Progenitor cell of endocrine pancreas (in vitro differentiated cells): ENCODE results near the gene FANK1. TPM values are rescaled to one million over a fixed set of nuclear protein-coding genes. Genes with fewer than 3 reads are reported as not detected.

Source experiments
- DNase-seq: peaks from one replicate; pipeline ENCODE4 v3.0.0; 2021; ENCODE audit warnings: low spot score; ENCODE audit not compliant: unreplicated experiment
- H3K27ac Mint-ChIP-seq: 2 replicates; pipeline ENCODE4 v1.8.0; 2021; ENCODE audit warnings: mild to moderate bottlenecking, moderate library complexity, mixed read lengths
- H3K27me3 Mint-ChIP-seq: 2 replicates; pipeline ENCODE4 v1.8.0; 2021; ENCODE audit warnings: mixed read lengths
- H3K36me3 Mint-ChIP-seq: 2 replicates; pipeline ENCODE4 v1.8.0; 2022; ENCODE audit warnings: mixed read lengths; ENCODE audit not compliant: insufficient read depth
- H3K4me1 Mint-ChIP-seq: 2 replicates; pipeline ENCODE4 v1.8.0; 2021; ENCODE audit warnings: low read depth, mixed read lengths
- H3K4me3 Mint-ChIP-seq: 2 replicates; pipeline ENCODE4 v1.8.0; 2021; ENCODE audit warnings: low read depth, mild to moderate bottlenecking, moderate library complexity, mixed read lengths
- H3K9me3 Mint-ChIP-seq: 2 replicates; pipeline ENCODE4 v1.8.0; 2021; ENCODE audit warnings: low read depth, mixed read lengths
- total RNA-seq: library from RNA; stranded (reverse); gene quantifications from 2 replicates; pipeline ENCODE4 v1.2.1, GENCODE V29; 2021
- TF ChIP-seq, protein P1 (sequence below): fragments of 200-600 bp; sonication (generic); IDR thresholded peaks from one replicate; pipeline ENCODE4 v1.5.0; 2021; ENCODE audit warnings: antibody characterized with exemption, mild to moderate bottlenecking; ENCODE audit not compliant: unreplicated experiment

The FANK1 gene
- total RNA-seq, 1 donor from 2014 or later = 3.2 TPM

GRCh38 chr10:126058104-126058503 lies 161.7 kb downstream of the FANK1 start:
- Mint-ChIP-seq H3K27me3 (no peaks in the 10 kb centered on the region), H3K36me3 (no peaks in the 10 kb centered on the region), H3K4me3 (no peak overlapping the region), H3K4me1 (peaks cover 23% of the 10 kb centered on the region), H3K27ac (peak overlapping the region; percentile 77), H3K9me3 (peaks cover 3% of the 10 kb centered on the region)
- DNase-seq = no peak
- TF ChIP-seq, protein P1, sequence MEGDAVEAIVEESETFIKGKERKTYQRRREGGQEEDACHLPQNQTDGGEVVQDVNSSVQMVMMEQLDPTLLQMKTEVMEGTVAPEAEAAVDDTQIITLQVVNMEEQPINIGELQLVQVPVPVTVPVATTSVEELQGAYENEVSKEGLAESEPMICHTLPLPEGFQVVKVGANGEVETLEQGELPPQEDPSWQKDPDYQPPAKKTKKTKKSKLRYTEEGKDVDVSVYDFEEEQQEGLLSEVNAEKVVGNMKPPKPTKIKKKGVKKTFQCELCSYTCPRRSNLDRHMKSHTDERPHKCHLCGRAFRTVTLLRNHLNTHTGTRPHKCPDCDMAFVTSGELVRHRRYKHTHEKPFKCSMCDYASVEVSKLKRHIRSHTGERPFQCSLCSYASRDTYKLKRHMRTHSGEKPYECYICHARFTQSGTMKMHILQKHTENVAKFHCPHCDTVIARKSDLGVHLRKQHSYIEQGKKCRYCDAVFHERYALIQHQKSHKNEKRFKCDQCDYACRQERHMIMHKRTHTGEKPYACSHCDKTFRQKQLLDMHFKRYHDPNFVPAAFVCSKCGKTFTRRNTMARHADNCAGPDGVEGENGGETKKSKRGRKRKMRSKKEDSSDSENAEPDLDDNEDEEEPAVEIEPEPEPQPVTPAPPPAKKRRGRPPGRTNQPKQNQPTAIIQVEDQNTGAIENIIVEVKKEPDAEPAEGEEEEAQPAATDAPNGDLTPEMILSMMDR = no peak

- no peak for DNase-seq
- TF ChIP-seq, protein P1 = no peak
- Mint-ChIP-seq H3K27ac (peak overlapping the region; percentile 24), H3K9me3 (peaks cover 3% of the 10 kb centered on the region), H3K4me3 (no peak overlapping the region), H3K4me1 (peaks cover 26% of the 10 kb centered on the region), H3K36me3 (no peaks in the 10 kb centered on the region), H3K27me3 (no peaks in the 10 kb centered on the region)
Measured at GRCh38 chr10:126058507-126058906, 162.1 kb downstream of the FANK1 start.

Other genes starting within 250 kb of the FANK1 start
- gene TEX36, start 213.4 kb upstream of the FANK1 start, total RNA-seq = not detected in 2 replicates
- gene EDRF1, start 176.9 kb upstream of the FANK1 start, total RNA-seq = 47.4 and 48.2 TPM in 2 replicates
- gene MMP21, start 120.7 kb upstream of the FANK1 start, total RNA-seq = not detected in 2 replicates
- gene UROS, start 73.3 kb upstream of the FANK1 start, total RNA-seq = 45.0 and 47.8 TPM in 2 replicates
- gene BCCIP, start 73.0 kb upstream of the FANK1 start, total RNA-seq = 69.8 and 70.4 TPM in 2 replicates
- 22.0 and 23.3 TPM in 2 replicates for gene DHX32, start 15.3 kb upstream of the FANK1 start, total RNA-seq